D721Med (cell line): ENCODE measurements around the gene EFCAB3.

Experiments used
- DNase-seq: peaks from one replicate; pipeline ENCODE4 v3.0.0; 2011; ENCODE audit warnings: low spot score; ENCODE audit not compliant: insufficient read length
- FAIRE-seq: peaks from 2 replicates; lab custom pipeline; 2011; peaks lifted over from hg19 to GRCh38; lab: Jason Lieb, UNC
- CTCF ChIP-seq: IDR thresholded peaks from 2 replicates; pipeline ENCODE4 v1.5.1; 2012; ENCODE audit warnings: mild to moderate bottlenecking, control low read depth; ENCODE audit not compliant: insufficient read depth; ENCODE audit errors: missing control alignments

EFCAB3 gene

DNA sequence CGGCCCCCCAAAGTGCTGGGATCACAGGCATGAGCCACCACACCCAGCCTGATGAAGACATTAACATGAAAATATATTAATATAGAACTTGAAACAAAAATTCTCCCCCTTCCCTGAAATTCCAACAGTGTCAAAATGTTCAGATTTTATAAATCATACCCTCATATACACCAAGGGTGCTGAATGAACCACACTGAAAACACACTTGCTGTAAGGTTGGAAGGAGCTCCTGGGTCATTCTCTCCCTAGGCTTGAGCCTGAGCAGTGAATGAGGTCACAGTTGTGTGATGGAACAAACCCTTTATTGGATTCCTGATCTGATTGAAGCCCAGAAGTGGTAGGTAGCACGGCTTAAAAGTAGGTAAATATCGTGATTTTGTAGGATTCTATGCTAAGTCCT, at the start of gene EFCAB3:
Gene EFCAB3 (plus strand): TSS at position 301 of the 400 bp plus-strand sequence. CDS start 2,427 bp downstream, outside the sequence.
- FAIRE-seq (no peak), DNase-seq (no peak)
- TF ChIP-seq CTCF, result no peak

DNA sequence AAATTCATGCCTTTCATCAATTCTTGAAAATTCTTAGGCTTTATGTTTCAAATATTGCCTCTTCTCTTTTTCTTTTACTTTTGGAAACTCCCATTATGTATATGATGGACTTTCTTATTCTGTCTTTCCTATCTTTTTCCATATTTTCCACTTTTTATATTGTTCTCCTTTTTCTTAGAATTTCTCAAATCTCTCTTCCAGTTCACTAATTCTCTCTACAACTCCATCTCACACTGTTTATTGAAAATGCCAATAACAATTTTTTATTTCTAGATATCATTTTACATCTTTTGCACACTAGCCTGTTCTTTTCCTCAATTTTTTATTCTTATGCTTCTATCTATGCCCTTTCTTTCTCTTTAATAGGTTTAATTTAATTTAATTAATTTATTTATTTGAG, 43.8 kb upstream of the EFCAB3 start:
- no peak for TF ChIP-seq CTCF
- no peak for DNase-seq
- no peak for FAIRE-seq

- no peak for DNase-seq
- FAIRE-seq, result no peak
- TF ChIP-seq CTCF, result no peak
These were observed 36.5 kb upstream of the EFCAB3 start for GRCh38 chr17:62343764-62344270.

DNA sequence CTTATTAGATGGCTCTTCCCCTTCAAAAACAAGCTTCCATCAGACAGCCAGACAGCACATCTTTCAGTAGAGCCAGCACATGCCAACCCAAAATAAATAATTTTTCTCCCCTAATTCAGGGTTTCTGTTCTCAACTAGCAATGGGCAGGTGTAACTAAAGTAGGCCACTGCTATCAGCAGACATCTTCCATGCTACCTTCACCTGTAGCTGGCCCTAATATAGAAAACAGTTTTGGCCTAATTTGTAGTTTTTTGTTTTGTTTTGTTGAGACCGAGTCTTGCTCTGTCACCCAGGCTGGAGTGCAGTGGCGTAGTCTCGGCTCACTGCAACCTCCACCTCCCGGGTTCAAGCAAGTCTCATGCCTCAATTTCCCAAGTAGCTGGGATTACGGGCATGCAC, 29.2 kb upstream of the EFCAB3 start:
- DNase-seq, result no peak
- no peak for FAIRE-seq
- no peak for TF ChIP-seq CTCF

- DNase-seq (no peak), FAIRE-seq (no peak)
- no peak for TF ChIP-seq CTCF
These were observed 14.2 kb upstream of the EFCAB3 start for GRCh38 chr17:62366191-62366590.

- FAIRE-seq, result no peak
- TF ChIP-seq CTCF, result no peak
These were observed 1.2 kb downstream of the EFCAB3 start for GRCh38 chr17:62381561-62381960.

DNA sequence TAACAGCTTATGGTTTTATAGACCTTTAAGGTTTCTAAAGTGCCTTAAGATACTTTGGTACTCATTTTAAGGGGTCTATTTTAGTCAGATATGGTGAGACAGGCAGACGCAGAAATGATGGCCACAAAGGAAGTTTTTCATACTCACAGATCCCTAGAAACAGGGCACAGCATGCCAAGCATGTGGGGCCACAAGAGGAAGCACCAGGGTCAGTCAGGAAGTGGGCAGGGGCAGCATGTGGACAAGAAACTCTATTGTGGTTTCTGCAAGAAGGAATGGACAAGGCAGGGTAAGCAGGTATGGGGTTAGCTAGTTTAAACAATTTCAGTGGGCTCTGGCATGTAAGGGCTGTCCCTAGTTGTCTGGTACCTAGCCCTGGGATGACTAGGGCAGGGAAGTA, 8.5 kb downstream of the EFCAB3 start:
- FAIRE-seq (no peak), DNase-seq (no peak)
- TF ChIP-seq CTCF, result no peak

More at GRCh38 chr17:62381561-62381960, 1.2 kb downstream of the EFCAB3 start:
- no peak for DNase-seq
